NCI-H2171 (cell line): ENCODE measurements around the gene DSCAML1.

Source experiments
- DNase-seq: peaks from one replicate; lab custom pipeline; 2025; lab: John Stamatoyannopoulos, UW

Gene DSCAML1

DNA sequence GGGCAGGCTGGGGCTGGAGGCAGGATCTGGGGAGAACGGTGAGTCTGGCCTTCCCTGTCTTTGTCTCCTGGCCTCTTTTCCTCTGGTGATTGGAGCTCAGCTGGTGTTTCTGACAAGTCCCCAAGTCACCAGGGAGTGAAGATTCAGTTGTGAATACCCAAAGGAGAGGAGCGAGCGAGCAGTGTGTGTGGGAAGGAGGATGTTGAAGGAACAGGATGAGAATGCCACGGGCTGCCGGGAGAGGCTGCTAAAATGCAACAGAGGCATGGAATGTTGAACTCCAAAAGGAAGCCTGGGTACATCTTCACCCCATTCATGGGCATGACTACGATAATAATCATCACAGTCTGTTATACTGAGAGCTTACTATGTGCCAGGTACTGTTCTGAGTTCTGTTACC is 306.1 kb downstream of the DSCAML1 start:
- no peak for DNase-seq

DNA sequence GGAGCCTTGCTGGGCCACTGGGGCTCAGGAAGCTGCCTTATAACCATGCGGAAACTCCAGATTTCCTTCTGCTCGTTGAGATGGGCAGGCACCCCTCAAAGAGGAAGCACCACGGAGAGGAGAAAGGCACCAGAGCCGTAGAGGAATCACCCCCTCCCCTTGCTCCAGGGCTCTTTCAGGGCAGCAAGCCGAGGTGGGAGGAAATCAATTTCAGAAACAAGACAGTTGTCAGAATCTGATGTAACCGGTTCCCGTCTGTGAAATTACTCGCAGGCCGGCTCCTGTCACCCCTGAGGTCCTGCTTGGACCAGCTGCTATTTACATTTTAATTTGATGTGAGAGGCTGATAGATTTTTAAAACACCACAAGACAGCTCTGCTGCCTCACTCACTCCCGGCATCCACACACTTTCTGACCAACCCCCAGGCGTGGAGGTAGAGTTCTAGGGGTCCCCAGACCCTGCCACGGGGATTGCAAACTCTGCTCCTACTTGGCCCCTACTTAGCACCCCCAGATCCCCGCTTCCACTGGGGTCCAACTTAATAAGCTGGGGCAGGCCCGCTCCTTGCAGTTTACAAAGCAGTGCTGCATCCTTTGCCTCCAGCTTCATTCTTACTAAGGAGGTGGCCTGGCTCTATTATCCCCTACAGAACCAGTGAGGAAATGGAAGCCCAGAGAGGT is 306.9 kb downstream of the DSCAML1 start:
- DNase-seq = no peak

GRCh38 chr11:117488996-117489952 is 307.7 kb downstream of the DSCAML1 start:
- DNase-seq = no peak

DNA sequence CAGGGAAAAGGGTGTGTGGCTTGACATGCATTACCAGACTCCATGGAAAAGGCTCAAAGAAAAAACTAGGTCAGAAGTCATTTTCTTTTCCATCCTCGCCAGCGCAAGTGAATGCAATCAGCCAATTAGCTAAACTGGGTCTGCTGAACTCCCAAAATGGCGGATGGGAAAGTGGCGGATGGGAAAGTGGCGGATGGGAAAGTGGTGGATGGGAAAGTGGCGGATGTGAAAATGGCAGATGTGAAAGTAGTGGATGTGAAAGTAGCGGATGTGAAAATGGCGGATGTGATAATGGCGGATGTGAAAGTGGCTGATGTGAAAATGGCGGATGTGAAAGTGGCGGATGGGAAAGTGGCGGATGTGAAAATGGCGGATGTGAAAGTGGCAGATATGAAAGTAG is 311.0 kb downstream of the DSCAML1 start:
- no peak for DNase-seq

DNA sequence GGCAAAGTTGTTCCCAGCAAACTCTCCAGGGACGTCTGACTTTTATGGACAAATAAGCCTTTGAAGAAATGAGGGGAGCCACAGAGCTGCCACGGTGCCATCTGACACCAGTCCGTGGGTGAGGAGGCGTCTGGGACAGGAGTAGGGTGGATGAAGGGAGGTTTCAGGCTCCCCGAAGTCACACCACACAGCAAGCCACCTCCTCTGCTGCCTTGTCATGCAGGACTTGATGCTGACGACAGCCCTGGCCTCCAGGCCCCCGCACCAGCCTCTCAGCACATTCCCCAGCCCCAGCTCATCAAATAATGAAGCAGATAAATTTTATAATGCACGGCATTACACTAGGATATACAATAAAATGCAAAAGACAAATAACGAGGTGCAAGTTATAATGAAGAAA is 312.9 kb downstream of the DSCAML1 start:
- no peak for DNase-seq

- no peak for DNase-seq
These were observed 313.6 kb downstream of the DSCAML1 start for GRCh38 chr11:117483372-117483771.

GRCh38 chr11:117482881-117483280 is 314.1 kb downstream of the DSCAML1 start:
- no peak for DNase-seq

- DNase-seq = no peak
These were observed 315.1 kb downstream of the DSCAML1 start for GRCh38 chr11:117481885-117482284.

- DNase-seq = no peak
These were observed 316.0 kb downstream of the DSCAML1 start for GRCh38 chr11:117481036-117481435.

GRCh38 chr11:117480221-117480620 is 316.8 kb downstream of the DSCAML1 start:
- no peak for DNase-seq

GRCh38 chr11:117479372-117479771 is 317.6 kb downstream of the DSCAML1 start:
- no peak for DNase-seq

DNA sequence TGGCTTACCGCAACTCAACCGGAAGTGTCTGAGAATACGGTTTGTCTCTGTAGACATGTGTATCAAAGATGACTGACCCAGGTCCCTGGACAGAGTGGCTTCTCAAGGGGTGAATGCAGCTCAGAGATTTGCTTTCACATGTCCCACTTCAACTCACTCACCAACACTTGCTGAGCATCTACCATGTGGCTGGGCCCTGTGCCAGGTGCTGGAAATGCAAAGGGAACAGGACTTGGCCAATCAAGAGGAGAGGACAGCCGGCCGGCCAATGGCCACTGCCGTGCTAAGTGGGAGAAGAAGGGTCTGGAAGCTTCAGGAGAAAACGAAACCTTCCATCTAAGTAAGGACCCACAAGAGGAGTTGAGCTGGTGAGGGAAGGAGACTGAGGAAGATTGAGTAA is 318.1 kb downstream of the DSCAML1 start:
- DNase-seq = no peak

- no peak for DNase-seq
These were observed 318.7 kb downstream of the DSCAML1 start for GRCh38 chr11:117478126-117478860.

GRCh38 chr11:117477721-117478120 is 319.3 kb downstream of the DSCAML1 start:
- DNase-seq = no peak

GRCh38 chr11:117476531-117477142 is 320.4 kb downstream of the DSCAML1 start:
- DNase-seq = no peak

- no peak for DNase-seq
These were observed 321.1 kb downstream of the DSCAML1 start for GRCh38 chr11:117475716-117476530.

- no peak for DNase-seq
These were observed 323.4 kb downstream of the DSCAML1 start for GRCh38 chr11:117473481-117474091.

GRCh38 chr11:117471776-117472175 is 325.2 kb downstream of the DSCAML1 start:
- DNase-seq = no peak

- DNase-seq = no peak
These were observed 326.4 kb downstream of the DSCAML1 start for GRCh38 chr11:117470576-117470975.

DNA sequence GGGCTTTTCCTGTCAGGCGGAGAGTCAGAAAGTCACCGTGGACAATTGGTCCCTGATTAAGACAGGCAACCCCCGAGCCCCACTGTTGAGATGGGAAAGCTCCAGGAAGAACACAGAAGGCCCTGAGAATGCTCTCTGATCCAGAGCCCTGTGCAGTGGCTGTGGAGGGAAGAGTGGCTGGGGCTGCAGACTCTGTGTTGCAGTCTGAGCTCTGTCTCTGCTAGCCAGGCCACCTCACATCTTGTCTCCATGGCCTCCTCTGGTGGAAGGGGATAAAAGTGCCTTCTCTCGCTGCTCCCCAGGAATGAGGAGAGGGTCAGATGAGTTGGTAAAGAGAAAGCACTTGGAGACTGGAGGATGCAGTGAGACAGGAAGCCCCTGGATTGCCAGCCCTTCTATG is 328.1 kb downstream of the DSCAML1 start:
- no peak for DNase-seq

- no peak for DNase-seq
These were observed 329.2 kb downstream of the DSCAML1 start for GRCh38 chr11:117467770-117468169.
